Panc1 (cell line): Measurements from ENCODE around the gene TMED10.

Experiments used
- CTCF ChIP-seq: fragments of 450-650 bp; IDR thresholded peaks from 2 replicates; pipeline ENCODE4 v1.5.1; 2017; ENCODE audit warnings: mild to moderate bottlenecking
- POLR2AphosphoS5 ChIP-seq: IDR thresholded peaks from 2 replicates; pipeline ENCODE4 v1.6.1; 2012; ENCODE audit warnings: mild to moderate bottlenecking, low read depth, low read length, moderate library complexity
- REST ChIP-seq, 2 experiments: IDR thresholded peaks; 2 replicates each; pipeline ENCODE4 v1.6.1; 2011 to 2012; ENCODE audit warnings: low read depth in 2 of 2, control low read depth in 1 of 2, low read length in 1 of 2, mild to moderate bottlenecking in 1 of 2, moderate library complexity in 1 of 2; ENCODE audit not compliant: insufficient read depth in 1 of 2
- SIN3A ChIP-seq: IDR thresholded peaks from 2 replicates; pipeline ENCODE4 v1.6.1; 2012; ENCODE audit warnings: low read depth, mild to moderate bottlenecking, low read length, moderate library complexity, borderline replicate concordance; ENCODE audit not compliant: insufficient read depth

- no peak for TF ChIP-seq CTCF
- TF ChIP-seq REST (IDR thresholded peaks at IDR 0.05; ENCODE audit: insufficient read depth in 1 of 2, low read depth in 2 of 2, low read length in 1 of 2): no peak
- no peak for TF ChIP-seq SIN3A
- no peak for TF ChIP-seq POLR2AphosphoS5
These were observed 20.9 kb upstream of the TMED10 start for GRCh38 chr14:75197338-75197737.
